GM12891 (cell line): ENCODE measurements around the gene SUPT5H.

Experiments used
- PAX5 ChIP-seq: IDR thresholded peaks from 2 replicates; pipeline ENCODE4 v1.6.1; 2011; ENCODE audit warnings: low read length, moderate library complexity, mild to moderate bottlenecking; ENCODE audit not compliant: insufficient read depth, severe bottlenecking
- POLR2A ChIP-seq: IDR thresholded peaks from 2 replicates; pipeline ENCODE4 v1.6.1; 2011; ENCODE audit warnings: low read depth, low read length, control low read depth
- POLR2AphosphoS5 ChIP-seq: IDR thresholded peaks from 2 replicates; pipeline ENCODE4 v1.6.1; 2011; ENCODE audit warnings: low read depth, low read length, control low read depth
- SPI1 ChIP-seq: IDR thresholded peaks from 2 replicates; pipeline ENCODE4 v1.6.1; 2011; ENCODE audit warnings: low read depth, low read length, control low read depth
- TAF1 ChIP-seq: IDR thresholded peaks from 2 replicates; pipeline ENCODE4 v1.6.1; 2011; ENCODE audit warnings: low read depth, low read length, control low read depth

DNA sequence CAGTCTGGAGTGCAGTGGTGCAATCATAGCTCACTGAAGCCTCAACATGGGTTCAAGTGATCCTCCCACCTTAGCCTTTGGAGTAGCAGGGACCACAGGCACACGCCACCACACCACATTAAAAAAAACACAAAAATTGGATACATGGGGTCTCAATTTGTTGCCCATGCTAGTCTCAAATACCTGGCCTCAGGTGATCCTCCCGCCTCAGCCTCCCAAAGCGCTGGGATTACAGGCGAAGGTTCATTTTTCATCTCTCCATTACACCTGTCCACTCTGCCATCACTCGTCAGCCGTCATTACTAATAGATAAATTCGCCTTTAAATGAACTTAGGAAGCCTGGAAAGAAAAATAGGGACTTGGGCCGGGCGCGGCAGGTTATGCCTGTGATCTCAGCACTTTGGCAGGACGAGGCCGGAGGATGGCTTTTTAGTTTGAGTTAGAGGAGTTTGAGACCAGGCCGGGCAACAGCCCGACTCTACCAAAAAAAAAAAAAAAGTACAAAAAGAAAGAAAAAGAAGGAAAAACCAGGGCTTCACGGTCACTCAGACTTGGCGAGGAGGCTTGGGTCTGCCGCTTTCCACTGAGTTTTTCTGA is 685 bp upstream of the SUPT5H start:
- no peak for TF ChIP-seq POLR2A
- TF ChIP-seq POLR2AphosphoS5, result no peak
- no peak for TF ChIP-seq TAF1
- no peak for TF ChIP-seq SPI1
- no peak for TF ChIP-seq PAX5
